Panc1 (cell line): ENCODE measurements around the gene NSMCE1. TPM values are rescaled to one million over a fixed set of nuclear protein-coding genes. Genes with fewer than 3 reads are reported as not detected.

Source experiments
- ATAC-seq: fragments of 200-7000 bp; cut with Tn5 transposase; 2 replicates; pipeline ENCODE4 v1.9.1; 2020; ENCODE audit warnings: mild to moderate bottlenecking, moderate library complexity
- BruUV-seq: library from RNA; stranded (reverse); fragments of 400-500 nt; replicated peaks from 2 replicates; lab custom pipeline; 2021; lab: Mats Ljungman, UMichigan
- CTCF ChIA-PET: fragments of 300-600 bp; sonication (Branson Sonifier 250); formaldehyde crosslinking; loops from one replicate; lab custom pipeline; 2022; ENCODE audit warnings: antibody characterized with exemption; lab: Charles Lee
- POLR2A ChIA-PET: fragments of 300-600 bp; sonication (Branson Sonifier 250); formaldehyde crosslinking; loops from one replicate; lab custom pipeline; 2022; ENCODE audit warnings: antibody characterized with exemption; lab: Charles Lee
- DNase-seq: peaks from one replicate; pipeline ENCODE4 v3.0.0-alpha.2; 2010; ENCODE audit warnings: low read depth, low spot score
- H3K27ac ChIP-seq: 2 replicates; pipeline ENCODE4 v1.5.1; 2011; ENCODE audit warnings: mild to moderate bottlenecking, low read length, inconsistent platforms
- H3K27me3 ChIP-seq: fragments of 200-500 bp; sonication (Bioruptor generic); 2 replicates; pipeline ENCODE4 v1.6.0; 2014; ENCODE audit warnings: low read length, inconsistent platforms; ENCODE audit not compliant: control insufficient read depth, insufficient read depth
- H3K36me3 ChIP-seq: fragments of 200-500 bp; sonication (Bioruptor generic); 2 replicates; pipeline ENCODE4 v1.5.1; 2014; ENCODE audit warnings: inconsistent platforms, mild to moderate bottlenecking, low read length, moderate library complexity; ENCODE audit not compliant: control insufficient read depth, insufficient read depth
- H3K4me1 ChIP-seq: 2 replicates; pipeline ENCODE4 v1.5.1; 2011; ENCODE audit warnings: inconsistent platforms, mild to moderate bottlenecking, low read length, moderate library complexity; ENCODE audit not compliant: control insufficient read depth, insufficient read depth
- H3K4me3 ChIP-seq, 2 experiments: 2 replicates each; pipeline ENCODE4 v1.5.1; 2011 to 2012; ENCODE audit warnings: low read depth in 2 of 2, low read length in 2 of 2, mild to moderate bottlenecking in 2 of 2, inconsistent platforms in 1 of 2, moderate library complexity in 1 of 2
- H3K9me3 ChIP-seq: fragments of 200-500 bp; sonication (Bioruptor generic); 2 replicates; pipeline ENCODE4 v1.5.1; 2014; ENCODE audit warnings: low read depth, mild to moderate bottlenecking, inconsistent platforms, low read length, moderate library complexity; ENCODE audit not compliant: control insufficient read depth, insufficient read depth
- POLR2AphosphoS5 ChIP-seq: IDR thresholded peaks from 2 replicates; pipeline ENCODE4 v1.6.1; 2012; ENCODE audit warnings: mild to moderate bottlenecking, low read depth, low read length, moderate library complexity
- SIN3A ChIP-seq: IDR thresholded peaks from 2 replicates; pipeline ENCODE4 v1.6.1; 2012; ENCODE audit warnings: low read depth, mild to moderate bottlenecking, low read length, moderate library complexity, borderline replicate concordance; ENCODE audit not compliant: insufficient read depth
- TCF7L2 ChIP-seq: IDR thresholded peaks from 2 replicates; pipeline ENCODE4 v1.6.1; 2011; ENCODE audit warnings: mild to moderate bottlenecking, low read depth, low read length, inconsistent platforms
- in situ Hi-C: cut with HindIII; loops from 2 replicates; pipeline ENCODE4 v1.10.0; 2016; ENCODE audit warnings: low sequenced_read_pairs, low pct_unique_long_range_greater_than_20kb
- intact Hi-C: fragments of 100-400 bp; cut with micrococcal nuclease; formaldehyde crosslinking; loops from one replicate; pipeline ENCODE4 v1.10.0; 2022; ENCODE audit not compliant: unreplicated experiment
- total RNA-seq: library from RNA; stranded (reverse); gene quantifications from one replicate; pipeline ENCODE4 v1.2.1, GENCODE V29; 2021; ENCODE audit not compliant: unreplicated experiment
- TF ChIP-seq, protein P1 (sequence below): fragments of 450-650 bp; IDR thresholded peaks from 2 replicates; pipeline ENCODE4 v1.5.1; 2017; ENCODE audit warnings: mild to moderate bottlenecking
- TF ChIP-seq, protein P2 (sequence below), 2 experiments: IDR thresholded peaks; 2 replicates each; pipeline ENCODE4 v1.6.1; 2011 to 2012; ENCODE audit warnings: low read depth in 2 of 2, control low read depth in 1 of 2, low read length in 1 of 2, mild to moderate bottlenecking in 1 of 2, moderate library complexity in 1 of 2; ENCODE audit not compliant: insufficient read depth in 1 of 2

NSMCE1 gene
- total RNA-seq, 1 experiment from 2014 or later, result 48.2 TPM

DNA sequence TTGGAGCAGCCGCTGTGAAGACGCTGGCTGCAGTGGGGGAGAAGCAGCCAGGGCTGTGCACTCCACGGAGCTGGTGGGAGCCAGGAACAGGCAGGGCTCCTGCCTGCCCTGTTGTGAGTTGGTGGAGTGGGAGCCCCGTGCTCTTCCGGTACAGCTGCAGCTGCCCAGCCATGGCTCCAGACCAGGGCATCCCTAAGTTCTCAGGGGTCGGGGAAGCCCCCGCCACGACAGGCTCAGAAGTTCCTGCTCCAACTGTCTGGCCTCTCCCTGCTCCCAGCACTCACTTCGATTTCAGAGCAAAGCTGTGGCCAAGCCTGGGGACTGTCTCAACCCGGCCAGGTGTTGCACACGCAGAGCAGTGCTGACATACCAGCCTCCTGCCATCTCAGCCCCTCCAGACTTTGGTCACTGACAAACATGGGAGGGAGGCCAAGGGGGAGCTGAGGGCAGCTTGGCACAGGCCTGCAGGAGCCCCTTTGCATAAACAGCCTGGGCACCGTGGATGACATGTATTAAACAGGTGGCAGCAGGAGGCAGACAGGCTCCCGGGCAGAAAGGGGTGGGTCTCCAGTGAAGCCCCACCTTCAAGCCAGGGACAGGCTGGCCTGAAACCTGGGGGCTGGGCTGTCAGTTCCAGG, 79.1 kb downstream of the NSMCE1 start:
- H3K9me3 ChIP-seq, result no peaks in the 10 kb centered on the region
- TF ChIP-seq, protein P1, sequence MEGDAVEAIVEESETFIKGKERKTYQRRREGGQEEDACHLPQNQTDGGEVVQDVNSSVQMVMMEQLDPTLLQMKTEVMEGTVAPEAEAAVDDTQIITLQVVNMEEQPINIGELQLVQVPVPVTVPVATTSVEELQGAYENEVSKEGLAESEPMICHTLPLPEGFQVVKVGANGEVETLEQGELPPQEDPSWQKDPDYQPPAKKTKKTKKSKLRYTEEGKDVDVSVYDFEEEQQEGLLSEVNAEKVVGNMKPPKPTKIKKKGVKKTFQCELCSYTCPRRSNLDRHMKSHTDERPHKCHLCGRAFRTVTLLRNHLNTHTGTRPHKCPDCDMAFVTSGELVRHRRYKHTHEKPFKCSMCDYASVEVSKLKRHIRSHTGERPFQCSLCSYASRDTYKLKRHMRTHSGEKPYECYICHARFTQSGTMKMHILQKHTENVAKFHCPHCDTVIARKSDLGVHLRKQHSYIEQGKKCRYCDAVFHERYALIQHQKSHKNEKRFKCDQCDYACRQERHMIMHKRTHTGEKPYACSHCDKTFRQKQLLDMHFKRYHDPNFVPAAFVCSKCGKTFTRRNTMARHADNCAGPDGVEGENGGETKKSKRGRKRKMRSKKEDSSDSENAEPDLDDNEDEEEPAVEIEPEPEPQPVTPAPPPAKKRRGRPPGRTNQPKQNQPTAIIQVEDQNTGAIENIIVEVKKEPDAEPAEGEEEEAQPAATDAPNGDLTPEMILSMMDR, result no peak
- TF ChIP-seq POLR2AphosphoS5, result no peak
- no peak for TF ChIP-seq SIN3A
- TF ChIP-seq, protein P2, sequence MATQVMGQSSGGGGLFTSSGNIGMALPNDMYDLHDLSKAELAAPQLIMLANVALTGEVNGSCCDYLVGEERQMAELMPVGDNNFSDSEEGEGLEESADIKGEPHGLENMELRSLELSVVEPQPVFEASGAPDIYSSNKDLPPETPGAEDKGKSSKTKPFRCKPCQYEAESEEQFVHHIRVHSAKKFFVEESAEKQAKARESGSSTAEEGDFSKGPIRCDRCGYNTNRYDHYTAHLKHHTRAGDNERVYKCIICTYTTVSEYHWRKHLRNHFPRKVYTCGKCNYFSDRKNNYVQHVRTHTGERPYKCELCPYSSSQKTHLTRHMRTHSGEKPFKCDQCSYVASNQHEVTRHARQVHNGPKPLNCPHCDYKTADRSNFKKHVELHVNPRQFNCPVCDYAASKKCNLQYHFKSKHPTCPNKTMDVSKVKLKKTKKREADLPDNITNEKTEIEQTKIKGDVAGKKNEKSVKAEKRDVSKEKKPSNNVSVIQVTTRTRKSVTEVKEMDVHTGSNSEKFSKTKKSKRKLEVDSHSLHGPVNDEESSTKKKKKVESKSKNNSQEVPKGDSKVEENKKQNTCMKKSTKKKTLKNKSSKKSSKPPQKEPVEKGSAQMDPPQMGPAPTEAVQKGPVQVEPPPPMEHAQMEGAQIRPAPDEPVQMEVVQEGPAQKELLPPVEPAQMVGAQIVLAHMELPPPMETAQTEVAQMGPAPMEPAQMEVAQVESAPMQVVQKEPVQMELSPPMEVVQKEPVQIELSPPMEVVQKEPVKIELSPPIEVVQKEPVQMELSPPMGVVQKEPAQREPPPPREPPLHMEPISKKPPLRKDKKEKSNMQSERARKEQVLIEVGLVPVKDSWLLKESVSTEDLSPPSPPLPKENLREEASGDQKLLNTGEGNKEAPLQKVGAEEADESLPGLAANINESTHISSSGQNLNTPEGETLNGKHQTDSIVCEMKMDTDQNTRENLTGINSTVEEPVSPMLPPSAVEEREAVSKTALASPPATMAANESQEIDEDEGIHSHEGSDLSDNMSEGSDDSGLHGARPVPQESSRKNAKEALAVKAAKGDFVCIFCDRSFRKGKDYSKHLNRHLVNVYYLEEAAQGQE (IDR thresholded peaks at IDR 0.05; ENCODE audit: insufficient read depth in 1 of 2, low read depth in 2 of 2, low read length in 1 of 2), result no peak
- TF ChIP-seq TCF7L2, result no peak
- H3K36me3 ChIP-seq, result no peaks in the 10 kb centered on the region
- H3K27me3 ChIP-seq, result no peaks in the 10 kb centered on the region
- intact Hi-C loops (no loop called here), in situ Hi-C loops (no loop called here)
- DNase-seq (no peak), ATAC-seq (peak; percentile 68)
- ChIA-PET CTCF (no interaction called here), POLR2A (no interaction called here)
- no peak overlapping the region for H3K4me3 ChIP-seq
- H3K27ac ChIP-seq, result no peak overlapping the region
- no TSS peak for BruUV-seq
- H3K4me1 ChIP-seq, result no peaks in the 10 kb centered on the region; the same call in 1 of the 2 replicates

DNA sequence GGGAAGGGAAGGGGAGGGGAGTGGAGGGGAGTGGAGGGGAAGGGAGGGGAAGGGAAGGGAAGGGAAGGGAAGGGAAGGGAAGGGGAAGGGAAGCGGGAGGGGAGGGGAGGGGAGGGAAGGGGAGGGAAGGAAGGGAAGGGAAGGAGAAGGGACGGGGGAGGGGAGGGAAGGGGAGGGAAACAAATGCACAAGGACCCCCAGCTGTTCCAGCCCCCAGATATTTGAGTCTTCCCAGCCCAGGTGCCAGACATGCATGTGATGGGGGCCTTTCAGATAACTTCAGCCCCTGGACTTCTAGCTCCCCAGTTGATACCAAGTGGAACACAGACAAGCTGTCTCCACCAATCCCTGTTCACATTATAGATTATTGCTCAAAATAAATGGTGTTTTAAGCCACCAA, 79.9 kb downstream of the NSMCE1 start:
- no peaks in the 10 kb centered on the region for H3K9me3 ChIP-seq
- no peak overlapping the region for H3K4me3 ChIP-seq
- no peaks in the 10 kb centered on the region for H3K36me3 ChIP-seq
- ChIA-PET CTCF (no interaction called here), POLR2A (no interaction called here)
- no peaks in the 10 kb centered on the region; the same call in 1 of the 2 replicates for H3K4me1 ChIP-seq
- DNase-seq (no peak), ATAC-seq (no peak)
- no TSS peak for BruUV-seq
- no peak overlapping the region for H3K27ac ChIP-seq
- intact Hi-C loops, result no loop called here
- TF ChIP-seq SIN3A (no peak), TCF7L2 (no peak), POLR2AphosphoS5 (no peak)
- TF ChIP-seq, protein P1, result no peak
- TF ChIP-seq, protein P2 (IDR thresholded peaks at IDR 0.05; ENCODE audit: insufficient read depth in 1 of 2, low read depth in 2 of 2, low read length in 1 of 2), result no peak
- H3K27me3 ChIP-seq, result no peaks in the 10 kb centered on the region
- in situ Hi-C loops, result no loop called here
